GM19467 (cell line): ENCODE data around the gene ADIG.

ENCODE experiments used
- ATAC-seq: cut with Tn5 transposase; IDR thresholded peaks from one replicate; pipeline ENCODE4 v1.9.1; 2021; ENCODE audit warnings: mild to moderate bottlenecking, moderate library complexity; ENCODE audit not compliant: unreplicated experiment

ADIG gene

GRCh38 chr20:38628580-38629470, 47.8 kb downstream of the ADIG start:
- no peak for ATAC-seq

- ATAC-seq, result no peak
Observed at GRCh38 chr20:38629979-38630378, 49.0 kb downstream of the ADIG start.

GRCh38 chr20:38630727-38631126, 49.7 kb downstream of the ADIG start:
- no peak for ATAC-seq

- ATAC-seq, result no peak
Observed at GRCh38 chr20:38631155-38632022, 50.4 kb downstream of the ADIG start.

GRCh38 chr20:38633577-38634093, 52.6 kb downstream of the ADIG start:
- ATAC-seq, result no peak

- ATAC-seq, result no peak
Observed at GRCh38 chr20:38635721-38636288, 54.8 kb downstream of the ADIG start.
